ENCODE data around the gene MLYCD. TPM values are rescaled to one million over a fixed set of nuclear protein-coding genes. Genes with fewer than 3 reads are reported as not detected.

MLYCD gene
- polyA plus RNA-seq, 1 donor from 2014 or later: 2.4 TPM

DNA sequence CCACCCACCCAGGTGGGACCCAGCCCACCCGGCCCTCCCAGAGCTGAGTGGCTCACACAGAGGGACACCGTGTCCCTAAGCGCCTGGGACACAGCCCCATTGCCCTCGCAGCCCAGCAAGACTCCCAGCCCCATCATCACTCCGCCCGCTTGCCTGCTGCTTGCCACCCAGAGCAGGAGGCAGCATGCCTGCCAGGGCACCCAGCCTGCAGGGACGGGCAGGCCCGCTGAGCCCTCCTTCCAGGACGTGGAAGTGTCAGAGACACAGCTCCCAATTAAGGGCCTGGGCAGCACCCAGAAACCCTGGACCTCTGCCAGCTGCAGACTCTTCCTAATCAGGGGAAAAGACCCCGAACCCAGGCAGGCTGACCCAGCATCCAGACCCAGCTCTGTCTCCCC is 36.9 kb downstream of the MLYCD start:
- Histone ChIP-seq H3K27me3 (ENCODE audit: insufficient read depth, low read depth, low read length) (no peaks in the 10 kb centered on the region), H4K20me1 (ENCODE audit: insufficient read depth) (no peaks in the 10 kb centered on the region), H3K79me2 (replicated peaks; ENCODE audit: insufficient read depth, low read length) (no peaks in the 10 kb centered on the region), H3F3A (ENCODE audit: insufficient read depth, low read length, poor library complexity, severe bottlenecking) (no peaks in the 10 kb centered on the region), H2AFZ (ENCODE audit: low read depth, low read length) (no peak overlapping the region), H3K4me2 (ENCODE audit: low read length) (no peak overlapping the region), H3K9me3 (ENCODE audit: low read length) (no peaks in the 10 kb centered on the region), H3K9ac (ENCODE audit: low read length) (no peak overlapping the region), H3K27ac (ENCODE audit: low read length) (no peak overlapping the region), H3K36me3 (ENCODE audit: insufficient read depth, low read length) (no peaks in the 10 kb centered on the region), H3K4me3 (ENCODE audit: low read length) (no peak overlapping the region), H3K9me2 (ENCODE audit: insufficient read depth, low read length) (no peaks in the 10 kb centered on the region)
- TF ChIP-seq, protein P1, sequence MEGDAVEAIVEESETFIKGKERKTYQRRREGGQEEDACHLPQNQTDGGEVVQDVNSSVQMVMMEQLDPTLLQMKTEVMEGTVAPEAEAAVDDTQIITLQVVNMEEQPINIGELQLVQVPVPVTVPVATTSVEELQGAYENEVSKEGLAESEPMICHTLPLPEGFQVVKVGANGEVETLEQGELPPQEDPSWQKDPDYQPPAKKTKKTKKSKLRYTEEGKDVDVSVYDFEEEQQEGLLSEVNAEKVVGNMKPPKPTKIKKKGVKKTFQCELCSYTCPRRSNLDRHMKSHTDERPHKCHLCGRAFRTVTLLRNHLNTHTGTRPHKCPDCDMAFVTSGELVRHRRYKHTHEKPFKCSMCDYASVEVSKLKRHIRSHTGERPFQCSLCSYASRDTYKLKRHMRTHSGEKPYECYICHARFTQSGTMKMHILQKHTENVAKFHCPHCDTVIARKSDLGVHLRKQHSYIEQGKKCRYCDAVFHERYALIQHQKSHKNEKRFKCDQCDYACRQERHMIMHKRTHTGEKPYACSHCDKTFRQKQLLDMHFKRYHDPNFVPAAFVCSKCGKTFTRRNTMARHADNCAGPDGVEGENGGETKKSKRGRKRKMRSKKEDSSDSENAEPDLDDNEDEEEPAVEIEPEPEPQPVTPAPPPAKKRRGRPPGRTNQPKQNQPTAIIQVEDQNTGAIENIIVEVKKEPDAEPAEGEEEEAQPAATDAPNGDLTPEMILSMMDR (IDR thresholded peaks at IDR 0.05; ENCODE audit: poor library complexity, severe bottlenecking): no peak
- TF ChIP-seq POLR2AphosphoS5 (IDR thresholded peaks at IDR 0.05) (no peak), EZH2 (IDR thresholded peaks at IDR 0.05; ENCODE audit: borderline replicate concordance, insufficient read depth, low read length, poor library complexity, severe bottlenecking) (no peak), EP300 (conservative IDR thresholded peaks at IDR 0.05; ENCODE audit: poor library complexity, severe bottlenecking) (no peak), SMC3 (conservative IDR thresholded peaks at IDR 0.05; ENCODE audit: poor library complexity) (no peak), MXI1 (conservative IDR thresholded peaks at IDR 0.05; ENCODE audit: poor library complexity, severe bottlenecking) (no peak), RAD21 (conservative IDR thresholded peaks at IDR 0.05) (no peak), TAF1 (IDR thresholded peaks at IDR 0.05; ENCODE audit: low read depth) (no peak)

DNA sequence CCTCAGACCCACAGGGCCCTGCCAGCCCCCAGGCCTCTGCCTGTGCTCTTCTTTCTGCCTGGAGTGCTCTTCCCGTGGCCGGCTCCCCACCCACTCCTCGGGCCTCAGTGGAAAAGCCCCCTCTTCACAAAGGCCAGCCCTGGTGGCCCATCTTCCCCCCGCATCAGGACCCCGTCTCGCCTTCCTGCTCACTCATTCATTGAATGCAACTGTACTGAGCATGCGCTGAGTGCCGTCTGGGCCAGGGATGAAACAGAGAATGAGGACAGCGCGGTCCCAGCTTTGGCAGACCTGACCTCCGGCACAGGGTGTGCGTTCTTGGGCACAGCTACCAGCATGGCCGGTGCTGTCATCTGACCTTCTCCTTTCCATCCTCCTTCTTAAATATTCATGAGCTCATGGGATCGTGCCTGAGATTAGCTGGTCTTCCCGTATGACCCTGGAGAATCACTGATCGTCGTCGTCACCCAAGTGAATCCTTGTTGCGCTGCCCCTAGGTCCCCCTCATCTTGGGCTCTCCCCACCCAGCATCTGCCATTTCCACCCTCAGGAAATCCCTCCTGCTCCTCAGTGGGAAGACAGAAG is 37.8 kb downstream of the MLYCD start:
- H2AFZ ChIP-seq (ENCODE audit: low read depth, low read length): no peak overlapping the region
- no peak overlapping the region for H3K27ac ChIP-seq (ENCODE audit: low read length)
- H3K9ac ChIP-seq (ENCODE audit: low read length): no peak overlapping the region
- no peak for TF ChIP-seq EZH2 (IDR thresholded peaks at IDR 0.05; ENCODE audit: borderline replicate concordance, insufficient read depth, low read length, poor library complexity, severe bottlenecking)
- no peak for TF ChIP-seq POLR2AphosphoS5 (IDR thresholded peaks at IDR 0.05)
- TF ChIP-seq TAF1 (IDR thresholded peaks at IDR 0.05; ENCODE audit: low read depth): no peak
- TF ChIP-seq EP300 (conservative IDR thresholded peaks at IDR 0.05; ENCODE audit: poor library complexity, severe bottlenecking): no peak
- no peak for TF ChIP-seq RAD21 (conservative IDR thresholded peaks at IDR 0.05)
- TF ChIP-seq MXI1 (conservative IDR thresholded peaks at IDR 0.05; ENCODE audit: poor library complexity, severe bottlenecking): no peak
- TF ChIP-seq, protein P1 (IDR thresholded peaks at IDR 0.05; ENCODE audit: poor library complexity, severe bottlenecking): no peak
- TF ChIP-seq, protein P2, sequence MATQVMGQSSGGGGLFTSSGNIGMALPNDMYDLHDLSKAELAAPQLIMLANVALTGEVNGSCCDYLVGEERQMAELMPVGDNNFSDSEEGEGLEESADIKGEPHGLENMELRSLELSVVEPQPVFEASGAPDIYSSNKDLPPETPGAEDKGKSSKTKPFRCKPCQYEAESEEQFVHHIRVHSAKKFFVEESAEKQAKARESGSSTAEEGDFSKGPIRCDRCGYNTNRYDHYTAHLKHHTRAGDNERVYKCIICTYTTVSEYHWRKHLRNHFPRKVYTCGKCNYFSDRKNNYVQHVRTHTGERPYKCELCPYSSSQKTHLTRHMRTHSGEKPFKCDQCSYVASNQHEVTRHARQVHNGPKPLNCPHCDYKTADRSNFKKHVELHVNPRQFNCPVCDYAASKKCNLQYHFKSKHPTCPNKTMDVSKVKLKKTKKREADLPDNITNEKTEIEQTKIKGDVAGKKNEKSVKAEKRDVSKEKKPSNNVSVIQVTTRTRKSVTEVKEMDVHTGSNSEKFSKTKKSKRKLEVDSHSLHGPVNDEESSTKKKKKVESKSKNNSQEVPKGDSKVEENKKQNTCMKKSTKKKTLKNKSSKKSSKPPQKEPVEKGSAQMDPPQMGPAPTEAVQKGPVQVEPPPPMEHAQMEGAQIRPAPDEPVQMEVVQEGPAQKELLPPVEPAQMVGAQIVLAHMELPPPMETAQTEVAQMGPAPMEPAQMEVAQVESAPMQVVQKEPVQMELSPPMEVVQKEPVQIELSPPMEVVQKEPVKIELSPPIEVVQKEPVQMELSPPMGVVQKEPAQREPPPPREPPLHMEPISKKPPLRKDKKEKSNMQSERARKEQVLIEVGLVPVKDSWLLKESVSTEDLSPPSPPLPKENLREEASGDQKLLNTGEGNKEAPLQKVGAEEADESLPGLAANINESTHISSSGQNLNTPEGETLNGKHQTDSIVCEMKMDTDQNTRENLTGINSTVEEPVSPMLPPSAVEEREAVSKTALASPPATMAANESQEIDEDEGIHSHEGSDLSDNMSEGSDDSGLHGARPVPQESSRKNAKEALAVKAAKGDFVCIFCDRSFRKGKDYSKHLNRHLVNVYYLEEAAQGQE (IDR thresholded peaks at IDR 0.05; ENCODE audit: borderline replicate concordance): no peak
- TF ChIP-seq SMC3 (conservative IDR thresholded peaks at IDR 0.05; ENCODE audit: poor library complexity): no peak
- H4K20me1 ChIP-seq (ENCODE audit: insufficient read depth): no peaks in the 10 kb centered on the region
- H3K4me3 ChIP-seq (ENCODE audit: low read length): no peak overlapping the region
- no peaks in the 10 kb centered on the region for H3K9me2 ChIP-seq (ENCODE audit: insufficient read depth, low read length)
- H3K4me2 ChIP-seq (ENCODE audit: low read length): no peak overlapping the region
- H3K36me3 ChIP-seq (ENCODE audit: insufficient read depth, low read length): no peaks in the 10 kb centered on the region
- H3K79me2 ChIP-seq (replicated peaks; ENCODE audit: insufficient read depth, low read length): no peaks in the 10 kb centered on the region
- no peaks in the 10 kb centered on the region for H3F3A ChIP-seq (ENCODE audit: insufficient read depth, low read length, poor library complexity, severe bottlenecking)
- no peaks in the 10 kb centered on the region for H3K27me3 ChIP-seq (ENCODE audit: insufficient read depth, low read depth, low read length)
- no peaks in the 10 kb centered on the region for H3K9me3 ChIP-seq (ENCODE audit: low read length)

Data from neural cell (in vitro differentiated cells).